WTC11 (cell line): ENCODE results near the gene CHRNG. TPM values are rescaled to one million over a fixed set of nuclear protein-coding genes. Genes with fewer than 3 reads are reported as not detected.

Source experiments
- ATAC-seq: fragments of 200-7000 bp; cut with Tn5 transposase; 2 replicates; pipeline ENCODE4 v1.10.0; 2021; ENCODE audit warnings: mild to moderate bottlenecking, moderate library complexity
- CTCF ChIA-PET: fragments of 300-600 bp; sonication (Branson Sonifier 250); formaldehyde crosslinking; loops from one replicate; lab custom pipeline; 2021; ENCODE audit warnings: antibody characterized with exemption; lab: Charles Lee
- POLR2A ChIA-PET: fragments of 350-600 bp; sonication (Branson Sonifier 250); formaldehyde crosslinking; loops from one replicate; lab custom pipeline; 2021; ENCODE audit warnings: antibody characterized with exemption; lab: Charles Lee
- DNase-seq: peaks from one replicate; pipeline ENCODE4 v3.0.0; 2021; ENCODE audit warnings: low spot score
- H3K27ac Mint-ChIP-seq: 2 replicates; pipeline ENCODE4 v1.8.0; 2021; ENCODE audit warnings: mixed read lengths
- H3K27me3 Mint-ChIP-seq: 2 replicates; pipeline ENCODE4 v1.8.0; 2021; ENCODE audit warnings: low read depth, mild to moderate bottlenecking, moderate library complexity, mixed read lengths
- H3K36me3 Mint-ChIP-seq: 2 replicates; pipeline ENCODE4 v1.8.0; 2021; ENCODE audit warnings: mixed read lengths
- H3K4me1 Mint-ChIP-seq: 2 replicates; pipeline ENCODE4 v1.8.0; 2022; ENCODE audit warnings: mixed read lengths
- H3K4me3 Mint-ChIP-seq: 2 replicates; pipeline ENCODE4 v1.8.0; 2021; ENCODE audit warnings: mild to moderate bottlenecking, moderate library complexity, mixed read lengths
- H3K9me3 Mint-ChIP-seq: 2 replicates; pipeline ENCODE4 v1.8.0; 2021; ENCODE audit warnings: mixed read lengths
- ATF1 ChIP-seq: sonication (generic); formaldehyde crosslinking; IDR thresholded peaks from 2 replicates; pipeline ENCODE4 v1.8.1; 2023; ENCODE audit warnings: mild to moderate bottlenecking, moderate library complexity, missing genetic modification reagents
- CBFB ChIP-seq: sonication (generic); formaldehyde crosslinking; IDR thresholded peaks from 2 replicates; pipeline ENCODE4 v1.8.1; 2022; ENCODE audit warnings: mild to moderate bottlenecking, low read depth, missing genetic modification reagents
- CREB1 ChIP-seq: sonication (generic); formaldehyde crosslinking; IDR thresholded peaks from 2 replicates; pipeline ENCODE4 v1.8.0; 2023; ENCODE audit warnings: mild to moderate bottlenecking, missing genetic modification reagents
- ESRRA ChIP-seq: sonication (generic); formaldehyde crosslinking; IDR thresholded peaks from 2 replicates; pipeline ENCODE4 v1.8.1; 2022; ENCODE audit warnings: mild to moderate bottlenecking, missing genetic modification reagents, borderline replicate concordance
- FOXP1 ChIP-seq: sonication (generic); formaldehyde crosslinking; IDR thresholded peaks from 2 replicates; pipeline ENCODE4 v1.8.0; 2022; ENCODE audit warnings: missing genetic modification reagents, mild to moderate bottlenecking, moderate library complexity, borderline replicate concordance
- NR1H2 ChIP-seq: sonication (generic); formaldehyde crosslinking; IDR thresholded peaks from 2 replicates; pipeline ENCODE4 v1.9.0; 2021; ENCODE audit warnings: mild to moderate bottlenecking, moderate library complexity, missing genetic modification reagents
- NR2C2 ChIP-seq: sonication (generic); formaldehyde crosslinking; IDR thresholded peaks from 2 replicates; pipeline ENCODE4 v1.8.0; 2022; ENCODE audit warnings: mild to moderate bottlenecking, missing genetic modification reagents
- PRRX2 ChIP-seq: fragments of 250-450 bp; sonication (Bioruptor Pico); IDR thresholded peaks from 2 replicates; pipeline ENCODE4 v1.8.0; 2021; ENCODE audit warnings: mild to moderate bottlenecking
- RELA ChIP-seq: sonication (generic); formaldehyde crosslinking; IDR thresholded peaks from 2 replicates; pipeline ENCODE4 v1.8.1; 2022; ENCODE audit warnings: missing genetic modification reagents, mild to moderate bottlenecking, borderline replicate concordance
- SMAD3 ChIP-seq: sonication (generic); formaldehyde crosslinking; IDR thresholded peaks from 2 replicates; pipeline ENCODE4 v1.8.0; 2022; ENCODE audit warnings: missing genetic modification reagents, mild to moderate bottlenecking, borderline replicate concordance
- SP1 ChIP-seq: sonication (generic); formaldehyde crosslinking; conservative IDR thresholded peaks from 2 replicates; pipeline ENCODE4 v1.8.1; 2022; ENCODE audit warnings: missing genetic modification reagents
- ZBTB21 ChIP-seq: sonication (generic); formaldehyde crosslinking; IDR thresholded peaks from 2 replicates; pipeline ENCODE4 v1.8.1; 2023; ENCODE audit warnings: mild to moderate bottlenecking, missing genetic modification reagents, borderline replicate concordance
- ZNF121 ChIP-seq: sonication (generic); formaldehyde crosslinking; IDR thresholded peaks from 2 replicates; pipeline ENCODE4 v1.8.0; 2023; ENCODE audit warnings: missing genetic modification reagents
- ZNF416 ChIP-seq: fragments of 250-450 bp; sonication (Bioruptor Pico); IDR thresholded peaks from 2 replicates; pipeline ENCODE4 v1.9.0; 2021; ENCODE audit warnings: mild to moderate bottlenecking, inconsistent platforms
- ZNF423 ChIP-seq: fragments of 250-450 bp; sonication (Bioruptor Pico); IDR thresholded peaks from 2 replicates; pipeline ENCODE4 v2.1.2; 2022; ENCODE audit warnings: mild to moderate bottlenecking, moderate library complexity
- total RNA-seq: library from RNA; stranded (reverse); gene quantifications from 3 replicates; pipeline ENCODE4 v1.2.3, GENCODE V29; 2021
- TF ChIP-seq, protein P1 (sequence below): sonication (generic); formaldehyde crosslinking; IDR thresholded peaks from 2 replicates; pipeline ENCODE4 v1.8.1; 2022; ENCODE audit warnings: mild to moderate bottlenecking, missing genetic modification reagents, moderate library complexity, borderline replicate concordance
- TF ChIP-seq, protein P2 (sequence below): sonication (generic); formaldehyde crosslinking; IDR thresholded peaks from 2 replicates; pipeline ENCODE4 v1.8.1; 2023; ENCODE audit warnings: mild to moderate bottlenecking, missing genetic modification reagents
- TF ChIP-seq, protein P3 (sequence below): sonication (generic); formaldehyde crosslinking; IDR thresholded peaks from 2 replicates; pipeline ENCODE4 v1.8.0; 2022; ENCODE audit warnings: mild to moderate bottlenecking, missing genetic modification reagents
- TF ChIP-seq, protein P4 (sequence below): sonication (generic); formaldehyde crosslinking; IDR thresholded peaks from 2 replicates; pipeline ENCODE4 v1.8.1; 2022; ENCODE audit warnings: low read depth, missing genetic modification reagents, borderline replicate concordance
- TF ChIP-seq, protein P5 (sequence below): fragments of 250-450 bp; sonication (Bioruptor Pico); IDR thresholded peaks from 2 replicates; pipeline ENCODE4 v1.9.0; 2021; ENCODE audit warnings: mild to moderate bottlenecking
- TF ChIP-seq, protein P6 (sequence below): sonication (generic); formaldehyde crosslinking; IDR thresholded peaks from 2 replicates; pipeline ENCODE4 v1.8.0; 2022; ENCODE audit warnings: mild to moderate bottlenecking, missing genetic modification reagents
- TF ChIP-seq, protein P7 (sequence below): sonication (generic); formaldehyde crosslinking; IDR thresholded peaks from 2 replicates; pipeline ENCODE4 v1.8.1; 2023; ENCODE audit warnings: mild to moderate bottlenecking, missing genetic modification reagents

Gene CHRNG
- total RNA-seq, 1 experiment from 2014 or later, result 0.20 TPM

DNA sequence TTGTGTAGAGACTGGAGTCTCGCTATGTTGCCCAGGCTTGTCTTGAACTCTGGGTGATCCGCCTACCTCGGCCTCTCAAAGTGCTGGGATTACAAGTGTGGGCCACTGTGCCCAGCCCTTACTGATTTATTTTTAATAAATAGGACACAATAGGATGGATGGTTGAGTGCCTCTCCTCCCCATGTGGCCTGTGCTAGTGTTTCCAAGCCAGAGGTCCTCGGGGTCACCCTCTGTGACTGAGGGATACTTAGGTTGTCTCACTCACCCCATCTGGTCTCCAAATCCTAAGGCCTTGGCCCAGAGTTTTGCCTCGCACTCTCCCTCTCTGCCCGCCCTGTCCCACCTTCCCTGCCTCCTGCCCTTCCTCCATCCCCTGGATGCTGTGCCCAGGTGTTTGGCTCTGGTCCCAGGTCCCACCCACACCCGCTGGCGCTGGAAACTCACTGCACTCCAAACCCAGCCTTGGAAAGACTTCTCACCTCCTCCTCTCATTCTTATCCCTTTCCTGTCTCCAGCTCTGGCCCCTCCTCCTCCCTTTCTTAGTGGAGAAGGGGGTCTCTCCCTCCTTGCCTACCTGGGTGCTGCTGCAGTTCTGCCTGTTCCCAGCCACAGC, 47.1 kb upstream of the CHRNG start (continued):
- TF ChIP-seq ZNF423 (CRISPR knock-in tag) (no peak), CBFB (CRISPR knock-in tag) (no peak), NR2C2 (CRISPR knock-in tag) (no peak), SP1 (CRISPR knock-in tag) (no peak), ZNF121 (CRISPR knock-in tag) (no peak), ESRRA (no peak), RELA (CRISPR knock-in tag) (no peak), ATF1 (CRISPR knock-in tag) (no peak), ZNF416 (CRISPR knock-in tag) (no peak)
- TF ChIP-seq, protein P1, sequence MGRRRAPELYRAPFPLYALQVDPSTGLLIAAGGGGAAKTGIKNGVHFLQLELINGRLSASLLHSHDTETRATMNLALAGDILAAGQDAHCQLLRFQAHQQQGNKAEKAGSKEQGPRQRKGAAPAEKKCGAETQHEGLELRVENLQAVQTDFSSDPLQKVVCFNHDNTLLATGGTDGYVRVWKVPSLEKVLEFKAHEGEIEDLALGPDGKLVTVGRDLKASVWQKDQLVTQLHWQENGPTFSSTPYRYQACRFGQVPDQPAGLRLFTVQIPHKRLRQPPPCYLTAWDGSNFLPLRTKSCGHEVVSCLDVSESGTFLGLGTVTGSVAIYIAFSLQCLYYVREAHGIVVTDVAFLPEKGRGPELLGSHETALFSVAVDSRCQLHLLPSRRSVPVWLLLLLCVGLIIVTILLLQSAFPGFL, result no peak
- TF ChIP-seq, protein P2, sequence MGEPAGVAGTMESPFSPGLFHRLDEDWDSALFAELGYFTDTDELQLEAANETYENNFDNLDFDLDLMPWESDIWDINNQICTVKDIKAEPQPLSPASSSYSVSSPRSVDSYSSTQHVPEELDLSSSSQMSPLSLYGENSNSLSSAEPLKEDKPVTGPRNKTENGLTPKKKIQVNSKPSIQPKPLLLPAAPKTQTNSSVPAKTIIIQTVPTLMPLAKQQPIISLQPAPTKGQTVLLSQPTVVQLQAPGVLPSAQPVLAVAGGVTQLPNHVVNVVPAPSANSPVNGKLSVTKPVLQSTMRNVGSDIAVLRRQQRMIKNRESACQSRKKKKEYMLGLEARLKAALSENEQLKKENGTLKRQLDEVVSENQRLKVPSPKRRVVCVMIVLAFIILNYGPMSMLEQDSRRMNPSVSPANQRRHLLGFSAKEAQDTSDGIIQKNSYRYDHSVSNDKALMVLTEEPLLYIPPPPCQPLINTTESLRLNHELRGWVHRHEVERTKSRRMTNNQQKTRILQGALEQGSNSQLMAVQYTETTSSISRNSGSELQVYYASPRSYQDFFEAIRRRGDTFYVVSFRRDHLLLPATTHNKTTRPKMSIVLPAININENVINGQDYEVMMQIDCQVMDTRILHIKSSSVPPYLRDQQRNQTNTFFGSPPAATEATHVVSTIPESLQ (CRISPR knock-in tag), result no peak
- TF ChIP-seq, all 79 proteins: peak for 0

DNA sequence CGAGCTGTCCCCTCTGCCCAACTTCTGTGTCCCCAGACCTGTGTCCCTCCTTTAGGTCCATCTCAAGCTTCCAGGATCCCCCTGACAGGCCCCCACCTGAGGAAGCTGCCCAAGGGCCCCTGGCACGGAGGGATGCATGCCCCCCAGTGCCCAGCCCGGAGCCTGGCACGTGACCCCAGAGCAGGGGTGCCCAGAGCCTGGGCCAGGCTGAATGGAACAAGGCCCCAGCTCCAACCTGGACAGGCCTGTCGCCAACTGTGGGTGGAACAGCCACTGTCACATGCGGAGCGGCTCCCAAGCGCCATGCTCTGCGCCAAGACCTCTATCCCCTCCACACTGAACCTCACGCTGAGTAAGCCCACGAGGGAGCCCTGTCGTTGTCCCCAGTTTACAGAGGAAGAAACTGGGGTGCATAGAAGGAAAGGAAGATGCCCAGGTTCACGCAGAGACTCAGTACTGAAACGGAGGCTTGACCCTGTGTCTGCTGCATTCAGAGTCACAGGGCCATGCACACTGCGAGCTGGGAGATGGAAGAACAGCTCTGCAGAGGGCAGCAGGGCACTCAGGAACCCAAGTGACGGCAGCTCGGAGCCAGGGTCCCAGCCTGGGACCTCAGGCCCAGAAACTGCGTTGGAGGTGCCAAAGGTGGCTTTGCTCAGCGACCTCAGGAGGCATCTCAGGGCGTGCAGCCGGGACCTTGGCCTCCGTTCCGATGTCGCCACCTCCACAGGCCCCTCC, 46.4 kb upstream of the CHRNG start:
- H3K27me3 Mint-ChIP-seq, result peaks cover 23% of the 10 kb centered on the region
- H3K36me3 Mint-ChIP-seq, result no peaks in the 10 kb centered on the region
- H3K4me1 Mint-ChIP-seq, result peaks cover 25% of the 10 kb centered on the region
- H3K27ac Mint-ChIP-seq, result no peak overlapping the region
- ATAC-seq, result no peak
- ChIA-PET CTCF (interaction anchor here (0.8 to 1.1 kb wide), 3 partner anchors 15 to 31 kb away, joined by 3 read pairs; no protein-coding TSS in a partner anchor), POLR2A (no interaction called here)
- no peak for DNase-seq
- no peak overlapping the region for H3K4me3 Mint-ChIP-seq
- H3K9me3 Mint-ChIP-seq, result no peaks in the 10 kb centered on the region
- TF ChIP-seq RELA (CRISPR knock-in tag) (no peak), SMAD3 (no peak), CREB1 (CRISPR knock-in tag) (no peak), FOXP1 (CRISPR knock-in tag) (no peak), NR1H2 (no peak), ATF1 (CRISPR knock-in tag) (no peak), ZBTB21 (CRISPR knock-in tag) (no peak), SP1 (CRISPR knock-in tag) (no peak), PRRX2 (CRISPR knock-in tag) (no peak)
- TF ChIP-seq, protein P3, sequence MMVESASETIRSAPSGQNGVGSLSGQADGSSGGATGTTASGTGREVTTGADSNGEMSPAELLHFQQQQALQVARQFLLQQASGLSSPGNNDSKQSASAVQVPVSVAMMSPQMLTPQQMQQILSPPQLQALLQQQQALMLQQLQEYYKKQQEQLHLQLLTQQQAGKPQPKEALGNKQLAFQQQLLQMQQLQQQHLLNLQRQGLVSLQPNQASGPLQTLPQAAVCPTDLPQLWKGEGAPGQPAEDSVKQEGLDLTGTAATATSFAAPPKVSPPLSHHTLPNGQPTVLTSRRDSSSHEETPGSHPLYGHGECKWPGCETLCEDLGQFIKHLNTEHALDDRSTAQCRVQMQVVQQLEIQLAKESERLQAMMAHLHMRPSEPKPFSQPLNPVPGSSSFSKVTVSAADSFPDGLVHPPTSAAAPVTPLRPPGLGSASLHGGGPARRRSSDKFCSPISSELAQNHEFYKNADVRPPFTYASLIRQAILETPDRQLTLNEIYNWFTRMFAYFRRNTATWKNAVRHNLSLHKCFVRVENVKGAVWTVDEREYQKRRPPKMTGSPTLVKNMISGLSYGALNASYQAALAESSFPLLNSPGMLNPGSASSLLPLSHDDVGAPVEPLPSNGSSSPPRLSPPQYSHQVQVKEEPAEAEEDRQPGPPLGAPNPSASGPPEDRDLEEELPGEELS (CRISPR knock-in tag), result no peak
- TF ChIP-seq, protein P4, sequence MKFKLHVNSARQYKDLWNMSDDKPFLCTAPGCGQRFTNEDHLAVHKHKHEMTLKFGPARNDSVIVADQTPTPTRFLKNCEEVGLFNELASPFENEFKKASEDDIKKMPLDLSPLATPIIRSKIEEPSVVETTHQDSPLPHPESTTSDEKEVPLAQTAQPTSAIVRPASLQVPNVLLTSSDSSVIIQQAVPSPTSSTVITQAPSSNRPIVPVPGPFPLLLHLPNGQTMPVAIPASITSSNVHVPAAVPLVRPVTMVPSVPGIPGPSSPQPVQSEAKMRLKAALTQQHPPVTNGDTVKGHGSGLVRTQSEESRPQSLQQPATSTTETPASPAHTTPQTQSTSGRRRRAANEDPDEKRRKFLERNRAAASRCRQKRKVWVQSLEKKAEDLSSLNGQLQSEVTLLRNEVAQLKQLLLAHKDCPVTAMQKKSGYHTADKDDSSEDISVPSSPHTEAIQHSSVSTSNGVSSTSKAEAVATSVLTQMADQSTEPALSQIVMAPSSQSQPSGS (CRISPR knock-in tag), result no peak
- TF ChIP-seq, protein P5, sequence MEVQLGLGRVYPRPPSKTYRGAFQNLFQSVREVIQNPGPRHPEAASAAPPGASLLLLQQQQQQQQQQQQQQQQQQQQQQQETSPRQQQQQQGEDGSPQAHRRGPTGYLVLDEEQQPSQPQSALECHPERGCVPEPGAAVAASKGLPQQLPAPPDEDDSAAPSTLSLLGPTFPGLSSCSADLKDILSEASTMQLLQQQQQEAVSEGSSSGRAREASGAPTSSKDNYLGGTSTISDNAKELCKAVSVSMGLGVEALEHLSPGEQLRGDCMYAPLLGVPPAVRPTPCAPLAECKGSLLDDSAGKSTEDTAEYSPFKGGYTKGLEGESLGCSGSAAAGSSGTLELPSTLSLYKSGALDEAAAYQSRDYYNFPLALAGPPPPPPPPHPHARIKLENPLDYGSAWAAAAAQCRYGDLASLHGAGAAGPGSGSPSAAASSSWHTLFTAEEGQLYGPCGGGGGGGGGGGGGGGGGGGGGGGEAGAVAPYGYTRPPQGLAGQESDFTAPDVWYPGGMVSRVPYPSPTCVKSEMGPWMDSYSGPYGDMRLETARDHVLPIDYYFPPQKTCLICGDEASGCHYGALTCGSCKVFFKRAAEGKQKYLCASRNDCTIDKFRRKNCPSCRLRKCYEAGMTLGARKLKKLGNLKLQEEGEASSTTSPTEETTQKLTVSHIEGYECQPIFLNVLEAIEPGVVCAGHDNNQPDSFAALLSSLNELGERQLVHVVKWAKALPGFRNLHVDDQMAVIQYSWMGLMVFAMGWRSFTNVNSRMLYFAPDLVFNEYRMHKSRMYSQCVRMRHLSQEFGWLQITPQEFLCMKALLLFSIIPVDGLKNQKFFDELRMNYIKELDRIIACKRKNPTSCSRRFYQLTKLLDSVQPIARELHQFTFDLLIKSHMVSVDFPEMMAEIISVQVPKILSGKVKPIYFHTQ, result no peak
- TF ChIP-seq, protein P6, sequence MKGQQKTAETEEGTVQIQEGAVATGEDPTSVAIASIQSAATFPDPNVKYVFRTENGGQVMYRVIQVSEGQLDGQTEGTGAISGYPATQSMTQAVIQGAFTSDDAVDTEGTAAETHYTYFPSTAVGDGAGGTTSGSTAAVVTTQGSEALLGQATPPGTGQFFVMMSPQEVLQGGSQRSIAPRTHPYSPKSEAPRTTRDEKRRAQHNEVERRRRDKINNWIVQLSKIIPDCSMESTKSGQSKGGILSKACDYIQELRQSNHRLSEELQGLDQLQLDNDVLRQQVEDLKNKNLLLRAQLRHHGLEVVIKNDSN (CRISPR knock-in tag), result no peak
- TF ChIP-seq, protein P7, sequence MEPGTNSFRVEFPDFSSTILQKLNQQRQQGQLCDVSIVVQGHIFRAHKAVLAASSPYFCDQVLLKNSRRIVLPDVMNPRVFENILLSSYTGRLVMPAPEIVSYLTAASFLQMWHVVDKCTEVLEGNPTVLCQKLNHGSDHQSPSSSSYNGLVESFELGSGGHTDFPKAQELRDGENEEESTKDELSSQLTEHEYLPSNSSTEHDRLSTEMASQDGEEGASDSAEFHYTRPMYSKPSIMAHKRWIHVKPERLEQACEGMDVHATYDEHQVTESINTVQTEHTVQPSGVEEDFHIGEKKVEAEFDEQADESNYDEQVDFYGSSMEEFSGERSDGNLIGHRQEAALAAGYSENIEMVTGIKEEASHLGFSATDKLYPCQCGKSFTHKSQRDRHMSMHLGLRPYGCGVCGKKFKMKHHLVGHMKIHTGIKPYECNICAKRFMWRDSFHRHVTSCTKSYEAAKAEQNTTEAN (CRISPR knock-in tag), result no peak
